OCI-LY3 (cell line): Measurements from ENCODE around the gene AKAP6.

Source experiments
- H2AFZ ChIP-seq: fragments of 200-600, 300-600 bp; shearing (Covaris generic); 2 replicates; pipeline ENCODE4 v1.6.0; 2014; ENCODE audit warnings: antibody characterized with exemption, low read depth, low read length
- H3K27ac ChIP-seq: fragments of 200-600, 300-600 bp; sonication (generic); 2 replicates; pipeline ENCODE4 v1.5.1; 2014; ENCODE audit warnings: mild to moderate bottlenecking, low read length, moderate library complexity, mixed read lengths
- H3K27me3 ChIP-seq: fragments of 200-600, 300-600 bp; sonication (generic); 2 replicates; pipeline ENCODE4 v1.6.1; 2014; ENCODE audit warnings: low read depth, low read length, mixed read lengths
- H3K36me3 ChIP-seq: fragments of 200-600, 300-600 bp; sonication (generic); replicated peaks from 2 replicates; pipeline ENCODE3; 2014; ENCODE audit warnings: low read depth, low read length, mixed read lengths
- H3K4me1 ChIP-seq: fragments of 300-600, 200-600 bp; sonication (generic); 2 replicates; pipeline ENCODE4 v1.6.1; 2014; ENCODE audit warnings: low read length, mixed read lengths
- H3K4me2 ChIP-seq: fragments of 200-600, 300-600 bp; sonication (generic); 2 replicates; pipeline ENCODE4 v1.6.1; 2014; ENCODE audit warnings: low read length, mixed read lengths
- H3K4me3 ChIP-seq: fragments of 300-600, 200-600 bp; sonication (generic); 2 replicates; pipeline ENCODE4 v1.5.1; 2014; ENCODE audit warnings: antibody characterized with exemption, mild to moderate bottlenecking, low read length, moderate library complexity
- H3K79me2 ChIP-seq: fragments of 300-600, 200-600 bp; shearing (Covaris generic); 2 replicates; pipeline ENCODE4 v1.6.1; 2014; ENCODE audit warnings: mild to moderate bottlenecking, low read length, mixed read lengths
- H3K9ac ChIP-seq: fragments of 300-600, 200-600 bp; shearing (Covaris generic); 2 replicates; pipeline ENCODE4 v1.6.0; 2014; ENCODE audit warnings: mild to moderate bottlenecking, low read length, moderate library complexity
- H3K9me3 ChIP-seq: fragments of 200-600, 300-600 bp; shearing (Covaris generic); 2 replicates; pipeline ENCODE4 v1.6.1; 2014; ENCODE audit warnings: low read length, mixed read lengths; ENCODE audit not compliant: insufficient read depth
- H4K20me1 ChIP-seq: fragments of 200-600, 300-600 bp; sonication (generic); 2 replicates; pipeline ENCODE4 v1.6.1; 2016; ENCODE audit warnings: low read length, mixed read lengths; ENCODE audit not compliant: insufficient read depth
- EZH2phosphoT487 ChIP-seq: fragments of 200-600 bp; shearing (Covaris generic); IDR thresholded peaks from 2 replicates; pipeline ENCODE4 v1.6.1; 2018; ENCODE audit warnings: antibody characterized with exemption, mixed run types, low read depth
- TF ChIP-seq, protein P1 (sequence below): fragments of 200-600, 300-600 bp; sonication (generic); IDR thresholded peaks from 2 replicates; pipeline ENCODE4 v1.5.1; 2014; ENCODE audit warnings: antibody characterized with exemption, low read length, low read depth

The AKAP6 gene

DNA sequence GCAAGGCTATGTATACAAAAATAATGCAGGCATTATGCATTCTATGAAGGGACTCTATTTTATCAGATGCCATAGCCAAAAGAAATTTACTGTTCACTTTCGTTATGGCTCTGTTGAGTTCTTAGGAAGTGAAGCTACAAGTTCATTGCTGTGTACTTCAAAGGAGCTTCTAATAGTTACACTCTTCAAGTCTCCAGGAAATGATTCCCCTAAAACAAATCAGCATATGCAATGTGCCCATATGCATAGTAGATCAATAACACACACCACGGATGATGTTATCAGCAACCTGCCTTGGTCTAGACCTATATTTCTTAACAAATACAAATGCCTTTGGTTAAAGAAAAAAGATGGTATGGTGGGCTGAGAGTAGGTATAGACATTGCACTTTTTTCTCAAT lies 83.4 kb downstream of the AKAP6 start:
- H3K4me1 ChIP-seq, result peaks cover 7% of the 10 kb centered on the region; the same call in 1 of the 2 replicates
- no peaks in the 10 kb centered on the region for H4K20me1 ChIP-seq
- no peaks in the 10 kb centered on the region for H3K79me2 ChIP-seq
- no peaks in the 10 kb centered on the region for H3K27me3 ChIP-seq
- H3K4me3 ChIP-seq, result no peak overlapping the region
- H3K9ac ChIP-seq, result no peak overlapping the region
- no peak overlapping the region for H3K27ac ChIP-seq
- no peaks in the 10 kb centered on the region for H3K36me3 ChIP-seq
- H3K4me2 ChIP-seq, result no peak overlapping the region
- no peaks in the 10 kb centered on the region for H3K9me3 ChIP-seq
- no peak for TF ChIP-seq EZH2phosphoT487
- TF ChIP-seq, protein P1, sequence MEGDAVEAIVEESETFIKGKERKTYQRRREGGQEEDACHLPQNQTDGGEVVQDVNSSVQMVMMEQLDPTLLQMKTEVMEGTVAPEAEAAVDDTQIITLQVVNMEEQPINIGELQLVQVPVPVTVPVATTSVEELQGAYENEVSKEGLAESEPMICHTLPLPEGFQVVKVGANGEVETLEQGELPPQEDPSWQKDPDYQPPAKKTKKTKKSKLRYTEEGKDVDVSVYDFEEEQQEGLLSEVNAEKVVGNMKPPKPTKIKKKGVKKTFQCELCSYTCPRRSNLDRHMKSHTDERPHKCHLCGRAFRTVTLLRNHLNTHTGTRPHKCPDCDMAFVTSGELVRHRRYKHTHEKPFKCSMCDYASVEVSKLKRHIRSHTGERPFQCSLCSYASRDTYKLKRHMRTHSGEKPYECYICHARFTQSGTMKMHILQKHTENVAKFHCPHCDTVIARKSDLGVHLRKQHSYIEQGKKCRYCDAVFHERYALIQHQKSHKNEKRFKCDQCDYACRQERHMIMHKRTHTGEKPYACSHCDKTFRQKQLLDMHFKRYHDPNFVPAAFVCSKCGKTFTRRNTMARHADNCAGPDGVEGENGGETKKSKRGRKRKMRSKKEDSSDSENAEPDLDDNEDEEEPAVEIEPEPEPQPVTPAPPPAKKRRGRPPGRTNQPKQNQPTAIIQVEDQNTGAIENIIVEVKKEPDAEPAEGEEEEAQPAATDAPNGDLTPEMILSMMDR, result no peak
- no peak overlapping the region for H2AFZ ChIP-seq

DNA sequence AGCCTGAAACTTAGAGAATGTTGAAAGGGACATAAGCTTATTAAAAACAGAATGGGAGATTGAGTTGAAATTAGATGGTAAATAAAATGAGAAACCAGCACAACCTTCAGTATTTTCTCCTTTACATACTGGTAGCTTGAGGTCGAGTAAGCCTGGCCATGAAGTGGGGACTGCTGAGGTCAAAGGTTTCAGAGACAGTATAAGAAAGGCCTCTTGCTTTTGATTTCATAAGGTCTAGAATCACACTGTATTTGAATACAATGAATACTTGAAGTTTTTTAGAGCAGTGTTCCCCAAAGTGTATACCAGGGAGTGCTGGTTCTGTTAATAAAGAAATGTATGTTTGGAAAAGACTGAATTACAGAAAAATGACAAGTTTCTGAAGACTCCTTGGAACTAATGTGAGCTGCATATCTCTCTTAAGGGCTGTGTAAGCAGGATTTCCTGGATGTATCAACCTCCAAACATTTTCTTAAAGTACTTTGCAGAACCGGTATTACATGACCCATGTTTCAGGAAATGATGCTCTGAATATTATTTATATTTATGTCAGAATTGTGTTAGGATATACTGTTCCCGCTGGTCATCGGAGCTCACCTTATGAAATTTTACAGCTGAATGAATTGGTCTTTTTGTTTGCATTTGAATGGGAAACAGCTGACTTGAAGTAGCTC lies 85.0 kb downstream of the AKAP6 start:
- no peak overlapping the region for H3K9ac ChIP-seq

DNA sequence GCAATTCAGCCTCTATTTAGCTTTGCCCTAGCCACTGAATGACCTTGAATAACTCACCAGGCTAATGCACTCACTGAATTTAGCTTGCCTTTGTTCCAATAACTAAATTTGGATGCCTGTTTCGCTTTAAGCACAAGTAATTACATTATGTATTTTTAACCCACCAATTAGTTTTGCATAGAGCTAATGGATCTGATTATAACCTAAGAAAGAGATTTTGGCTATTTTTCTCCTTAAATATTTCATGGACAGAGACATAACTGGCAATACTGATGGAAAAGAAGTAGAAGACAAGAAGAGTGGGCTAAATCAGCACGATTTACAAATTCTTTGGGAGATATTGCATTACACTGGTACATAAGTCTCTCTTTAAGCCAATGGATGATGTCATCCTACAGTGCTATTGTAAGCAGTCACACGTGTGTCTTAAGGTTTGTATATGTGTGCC lies 85.7 kb downstream of the AKAP6 start:
- Histone ChIP-seq H3K4me3 (no peak overlapping the region), H3K27ac (no peak overlapping the region), H3K9ac (no peak overlapping the region), H3K79me2 (no peaks in the 10 kb centered on the region), H3K4me1 (no peaks in the 10 kb centered on the region), H3K27me3 (no peaks in the 10 kb centered on the region), H4K20me1 (no peaks in the 10 kb centered on the region), H3K9me3 (no peaks in the 10 kb centered on the region), H2AFZ (no peak overlapping the region), H3K4me2 (no peak overlapping the region), H3K36me3 (no peaks in the 10 kb centered on the region)
- no peak for TF ChIP-seq EZH2phosphoT487
- TF ChIP-seq, protein P1, result no peak

More for the DNA sequence above, 85.0 kb downstream of the AKAP6 start:
- Histone ChIP-seq H3K36me3 (no peaks in the 10 kb centered on the region), H3K79me2 (no peaks in the 10 kb centered on the region), H3K9me3 (no peaks in the 10 kb centered on the region), H3K4me1 (peaks cover 6% of the 10 kb centered on the region; the same call in 1 of the 2 replicates), H3K27ac (no peak overlapping the region), H4K20me1 (no peaks in the 10 kb centered on the region), H2AFZ (no peak overlapping the region), H3K27me3 (no peaks in the 10 kb centered on the region), H3K4me2 (no peak overlapping the region), H3K4me3 (no peak overlapping the region)
- no peak for TF ChIP-seq EZH2phosphoT487
- TF ChIP-seq, protein P1, result no peak

DNA sequence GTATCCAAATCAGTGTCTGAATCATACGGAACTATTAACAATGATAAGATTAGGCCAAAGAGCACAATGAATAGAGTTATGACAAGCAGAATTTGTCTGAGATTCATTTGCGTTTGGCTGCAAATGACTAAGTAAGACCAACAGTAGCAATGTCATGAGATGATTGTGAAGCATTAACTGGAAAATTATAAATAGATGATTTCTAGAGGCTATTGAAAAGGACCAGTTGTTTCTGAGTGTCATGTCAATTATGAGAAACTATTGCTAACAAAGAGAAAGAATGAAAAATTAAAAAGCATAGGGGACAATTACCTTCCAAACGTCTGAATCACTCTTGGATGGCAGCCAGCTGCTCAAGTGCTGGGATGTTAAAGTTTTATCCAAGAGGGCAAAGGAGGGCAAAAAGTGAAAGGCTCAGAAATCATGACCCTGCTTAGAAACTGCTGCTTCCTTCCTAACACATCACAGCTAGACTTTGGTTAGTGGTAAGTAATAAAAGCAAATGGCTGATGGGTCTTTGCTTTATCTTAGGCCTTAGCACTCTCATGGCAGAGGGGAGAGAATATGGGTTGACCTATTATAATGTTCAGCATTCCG lies 89.0 kb downstream of the AKAP6 start:
- H3K79me2 ChIP-seq, result no peaks in the 10 kb centered on the region
- peaks cover 3% of the 10 kb centered on the region; the same call in 1 of the 2 replicates for H3K9me3 ChIP-seq
- H3K27me3 ChIP-seq, result no peaks in the 10 kb centered on the region
- no peaks in the 10 kb centered on the region for H4K20me1 ChIP-seq
- H3K36me3 ChIP-seq, result peaks cover 3% of the 10 kb centered on the region
- no peak for TF ChIP-seq EZH2phosphoT487
- TF ChIP-seq, protein P1, result no peak
- H3K4me2 ChIP-seq, result no peak overlapping the region
- H3K4me1 ChIP-seq, result no peaks in the 10 kb centered on the region
- no peak overlapping the region for H3K9ac ChIP-seq
- no peak overlapping the region for H3K4me3 ChIP-seq
- H3K27ac ChIP-seq, result no peak overlapping the region
- H2AFZ ChIP-seq, result no peak overlapping the region
